K562 (cell line): ENCODE results near the gene TMEM205. TPM values are rescaled to one million over a fixed set of nuclear protein-coding genes. Genes with fewer than 3 reads are reported as not detected.
A peak's percentile ranks its signal among the peaks of the same experiment; 100 is the strongest.

ENCODE experiments used
- AFF4 ChIP-seq: sonication (generic); formaldehyde crosslinking; IDR thresholded peaks from 2 replicates; pipeline ENCODE4 v1.8.0; 2023; ENCODE audit warnings: mild to moderate bottlenecking, missing genetic modification reagents
- ATF1 ChIP-seq, 2 experiments: fragments of 450-650 bp in 1 of 2; IDR thresholded peaks; 2 replicates each; pipeline ENCODE4 v1.6.1; 2016; ENCODE audit warnings: missing compliant biosample characterization in 1 of 2, missing genetic modification characterization in 1 of 2
- CXXC5 ChIP-seq: fragments of 250-450 bp; sonication (Bioruptor Pico); IDR thresholded peaks from 2 replicates; pipeline ENCODE4 v1.8.0; 2022; ENCODE audit warnings: inconsistent platforms, mild to moderate bottlenecking, moderate library complexity
- MAZ ChIP-seq, 2 experiments: fragments of 450-650 bp in 1 of 2; sonication (generic) in 1 of 2; formaldehyde crosslinking; IDR thresholded peaks in 1 of 2; conservative IDR thresholded peaks in 1 of 2; 2 replicates each; pipeline versions ENCODE4 v1.4.0 to v1.5.0; 2020; ENCODE audit warnings: mild to moderate bottlenecking in 1 of 2, missing genetic modification reagents in 1 of 2
- MGA ChIP-seq: fragments of 450-650 bp; IDR thresholded peaks from 2 replicates; pipeline ENCODE4 v1.6.1; 2016; ENCODE audit warnings: mild to moderate bottlenecking, moderate library complexity
- SPI1 ChIP-seq: IDR thresholded peaks from 2 replicates; pipeline ENCODE4 v1.6.1; 2011; ENCODE audit warnings: low read depth, low read length, control low read depth, borderline replicate concordance
- ZBTB33 ChIP-seq: sonication (generic); formaldehyde crosslinking; IDR thresholded peaks from 2 replicates; pipeline ENCODE4 v1.8.1; 2023; ENCODE audit warnings: mild to moderate bottlenecking, missing genetic modification reagents
- ZNF707 ChIP-seq: fragments of 250-450 bp; sonication (Bioruptor Pico); conservative IDR thresholded peaks from 2 replicates; pipeline ENCODE4 v1.8.0; 2022; ENCODE audit warnings: inconsistent platforms, mild to moderate bottlenecking, moderate library complexity
- polyA plus RNA-seq, 8 experiments: library from polyadenylated mRNA; depleted of rRNA in 4 of 8; stranded (reverse) in 5 of 8; unstranded in 3 of 8; fragments of >200 nt; fragmentation: Nextera tagmentation in 2 of 8; fragmentation: Illumina TruSeq in 1 of 8; extraction: Ambion mirVana in 2 of 8; extraction: Trizol in 1 of 8; gene quantifications; 2 replicates each; pipeline versions ENCODE4 v1.2.1 to v1.2.3, GENCODE V29; 2011 to 2014; ENCODE audit warnings: inconsistent platforms in 1 of 8, missing spikeins in 1 of 8
- total RNA-seq, 7 experiments: library from RNA; depleted of rRNA in 6 of 7; stranded (reverse); fragments of >200 nt in 6 of 7; fragmentation: Illumina TruSeq in 2 of 7; extraction: Trizol in 2 of 7; gene quantifications; 2 replicates each; pipeline versions ENCODE4 v1.2.1 to v1.2.3, GENCODE V29; 2011 to 2021; ENCODE audit warnings: low replicate concordance in 1 of 7

Gene TMEM205
- total and polyA plus RNA-seq, 9 of the 15 experiments (the other 6 are each of a cell fraction or from before 2014, with no cell fraction given), result 21.3 to 81.5 (median 44.1) TPM

- TF ChIP-seq MGA (peak; percentile 70), SPI1 (peak; percentile 44; the same call in 1 of the 2 replicates), ZBTB33 (CRISPR knock-in tag) (0 out of 2 replicates have a peak, but pooled peaks have one; percentile 29), ZNF707 (CRISPR knock-in tag) (no peak), CXXC5 (CRISPR knock-in tag) (peak; percentile 81), AFF4 (no peak), ATF1 (CRISPR knock-in tag; IDR thresholded peaks at IDR 0.05) (no peak), ATF1 (tag; IDR thresholded peaks at IDR 0.05) (peak; percentile 88), MAZ (CRISPR knock-in tag; conservative IDR thresholded peaks at IDR 0.05 in 1 of 2, IDR thresholded peaks at IDR 0.05 in 1 of 2) (peak in 1 of 2 experiments; percentile 23; a peak in 1 of 4 replicates)
Measured at GRCh38 chr19:11346104-11346940, at the start of gene TMEM205, which contains the start of gene CCDC159 (continued).
